HEK293 (cell line): ENCODE data around the gene NELL2.

Source experiments
- CTCF ChIA-PET: fragments of 350-600 bp; formaldehyde crosslinking; extraction: SDS; loops from one replicate; lab custom pipeline; 2021; ENCODE audit warnings: antibody characterized with exemption; lab: Yijun Ruan, JAX
- POLR2A ChIA-PET: fragments of 300-600 bp; formaldehyde crosslinking; extraction: SDS; loops from one replicate; lab custom pipeline; 2020; ENCODE audit warnings: antibody characterized with exemption, inconsistent platforms; lab: Yijun Ruan, JAX
- H3K27ac ChIP-seq: fragments of 200-500 bp; sonication (Bioruptor generic); 2 replicates; pipeline ENCODE4 v1.5.1; 2014; ENCODE audit warnings: low read depth, low read length, control low read depth, inconsistent platforms; ENCODE audit errors: extremely low read depth
- H3K36me3 ChIP-seq, 2 experiments: fragments of 200-500 bp in 1 of 2; sonication (Bioruptor generic) in 1 of 2; 1 replicate in 1 of 2; 2 replicates in 1 of 2; pipeline ENCODE4 v1.5.1; 2014 to 2017; ENCODE audit warnings: inconsistent platforms in 2 of 2, low read length in 2 of 2; ENCODE audit not compliant: control insufficient read depth in 2 of 2, insufficient read depth in 1 of 2
- H3K4me1 ChIP-seq: fragments of 200-500 bp; sonication (Bioruptor generic); 2 replicates; pipeline ENCODE4 v1.5.1; 2014; ENCODE audit warnings: mild to moderate bottlenecking, low read length, inconsistent platforms; ENCODE audit not compliant: control insufficient read depth, insufficient read depth
- H3K4me3 ChIP-seq: 2 replicates; pipeline ENCODE4 v1.5.1; 2011; ENCODE audit warnings: low read depth, mild to moderate bottlenecking, control low read depth, low read length, moderate library complexity
- H3K9me3 ChIP-seq: fragments of 200-500 bp; sonication (Bioruptor generic); 2 replicates; pipeline ENCODE4 v1.5.1; 2014; ENCODE audit warnings: low read depth, low read length, inconsistent platforms; ENCODE audit not compliant: control insufficient read depth, insufficient read depth
- BCL11B ChIP-seq: fragments of 450-650 bp; formaldehyde crosslinking; IDR thresholded peaks from 2 replicates; pipeline ENCODE4 v1.5.1; 2016; ENCODE audit warnings: low read depth, missing biosample characterization, missing genetic modification characterization
- CTCF ChIP-seq: fragments of 450-650 bp; formaldehyde crosslinking; IDR thresholded peaks from 2 replicates; pipeline ENCODE4 v1.5.1; 2016; ENCODE audit warnings: missing biosample characterization, missing genetic modification characterization
- GFI1B ChIP-seq: fragments of 450-650 bp; formaldehyde crosslinking; IDR thresholded peaks from 2 replicates; pipeline ENCODE4 v1.5.1; 2016; ENCODE audit warnings: missing biosample characterization, missing genetic modification characterization
- GLI4 ChIP-seq: fragments of 450-650 bp; formaldehyde crosslinking; IDR thresholded peaks from 2 replicates; pipeline ENCODE4 v1.5.1; 2016; ENCODE audit warnings: missing biosample characterization, missing genetic modification characterization
- GLIS1 ChIP-seq: fragments of 450-650 bp; formaldehyde crosslinking; IDR thresholded peaks from 2 replicates; pipeline ENCODE4 v1.5.1; 2016; ENCODE audit warnings: missing biosample characterization, missing genetic modification characterization
- HIC1 ChIP-seq: fragments of 450-650 bp; formaldehyde crosslinking; IDR thresholded peaks from 2 replicates; pipeline ENCODE4 v1.5.1; 2016; ENCODE audit warnings: missing biosample characterization, missing genetic modification characterization
- INSM2 ChIP-seq: fragments of 450-650 bp; formaldehyde crosslinking; IDR thresholded peaks from 2 replicates; pipeline ENCODE4 v1.5.1; 2016; ENCODE audit warnings: missing biosample characterization, missing genetic modification characterization
- KLF7 ChIP-seq: fragments of 450-650 bp; formaldehyde crosslinking; IDR thresholded peaks from 2 replicates; pipeline ENCODE4 v1.5.1; 2016; ENCODE audit warnings: missing biosample characterization, missing genetic modification characterization, borderline replicate concordance
- RBAK ChIP-seq: fragments of 450-650 bp; formaldehyde crosslinking; IDR thresholded peaks from 2 replicates; pipeline ENCODE4 v1.5.1; 2016; ENCODE audit warnings: missing biosample characterization, missing genetic modification characterization
- REPIN1 ChIP-seq: fragments of 450-650 bp; formaldehyde crosslinking; IDR thresholded peaks from 2 replicates; pipeline ENCODE4 v1.5.1; 2017; ENCODE audit warnings: missing biosample characterization, missing genetic modification characterization, low read depth
- SP3 ChIP-seq: fragments of 450-650 bp; formaldehyde crosslinking; IDR thresholded peaks from 2 replicates; pipeline ENCODE4 v1.5.1; 2016; ENCODE audit warnings: missing biosample characterization, missing genetic modification characterization
- SP7 ChIP-seq: fragments of 450-650 bp; formaldehyde crosslinking; IDR thresholded peaks from 2 replicates; pipeline ENCODE4 v1.5.1; 2016; ENCODE audit warnings: missing biosample characterization, missing genetic modification characterization
- ZBTB1 ChIP-seq: fragments of 450-650 bp; formaldehyde crosslinking; IDR thresholded peaks from 2 replicates; pipeline ENCODE4 v1.5.1; 2016; ENCODE audit warnings: missing biosample characterization, missing genetic modification characterization
- ZBTB6 ChIP-seq: fragments of 450-650 bp; formaldehyde crosslinking; IDR thresholded peaks from 2 replicates; pipeline ENCODE4 v1.5.1; 2017; ENCODE audit warnings: missing biosample characterization, missing genetic modification characterization
- ZNF140 ChIP-seq: fragments of 450-650 bp; formaldehyde crosslinking; IDR thresholded peaks from 2 replicates; pipeline ENCODE4 v1.5.1; 2016; ENCODE audit warnings: missing biosample characterization, missing genetic modification characterization
- ZNF146 ChIP-seq: fragments of 450-650 bp; formaldehyde crosslinking; IDR thresholded peaks from 2 replicates; pipeline ENCODE4 v1.5.1; 2016; ENCODE audit warnings: missing biosample characterization, missing genetic modification characterization
- ZNF174 ChIP-seq: fragments of 450-650 bp; formaldehyde crosslinking; IDR thresholded peaks from 2 replicates; pipeline ENCODE4 v1.5.0; 2017; ENCODE audit warnings: missing biosample characterization, mild to moderate bottlenecking, missing genetic modification characterization
- ZNF2 ChIP-seq: fragments of 450-650 bp; formaldehyde crosslinking; IDR thresholded peaks from 2 replicates; pipeline ENCODE4 v1.5.1; 2016; ENCODE audit warnings: missing biosample characterization, missing genetic modification characterization
- ZNF280D ChIP-seq: fragments of 450-650 bp; formaldehyde crosslinking; IDR thresholded peaks from 2 replicates; pipeline ENCODE4 v1.5.1; 2016; ENCODE audit warnings: missing biosample characterization, missing genetic modification characterization
- ZNF350 ChIP-seq: fragments of 450-650 bp; formaldehyde crosslinking; IDR thresholded peaks from 2 replicates; pipeline ENCODE4 v1.5.0; 2017; ENCODE audit warnings: missing biosample characterization, mild to moderate bottlenecking, missing genetic modification characterization
- ZNF354C ChIP-seq: fragments of 450-650 bp; formaldehyde crosslinking; IDR thresholded peaks from 2 replicates; pipeline ENCODE4 v1.5.1; 2016; ENCODE audit warnings: missing biosample characterization, missing genetic modification characterization, low read depth, borderline replicate concordance
- ZNF48 ChIP-seq: fragments of 450-650 bp; formaldehyde crosslinking; IDR thresholded peaks from 2 replicates; pipeline ENCODE4 v1.5.1; 2016; ENCODE audit warnings: missing biosample characterization, missing genetic modification characterization
- ZNF521 ChIP-seq: fragments of 450-650 bp; formaldehyde crosslinking; IDR thresholded peaks from 2 replicates; pipeline ENCODE4 v1.5.1; 2017; ENCODE audit warnings: missing biosample characterization, mild to moderate bottlenecking, missing genetic modification characterization
- ZNF548 ChIP-seq: fragments of 450-650 bp; formaldehyde crosslinking; IDR thresholded peaks from 2 replicates; pipeline ENCODE4 v1.5.1; 2016; ENCODE audit warnings: missing biosample characterization, missing genetic modification characterization
- ZNF600 ChIP-seq: fragments of 450-650 bp; formaldehyde crosslinking; IDR thresholded peaks from 2 replicates; pipeline ENCODE4 v1.5.1; 2016; ENCODE audit warnings: missing biosample characterization, missing genetic modification characterization
- ZNF660 ChIP-seq: fragments of 450-650 bp; IDR thresholded peaks from 2 replicates; pipeline ENCODE4 v1.5.1; 2018; ENCODE audit warnings: missing biosample characterization, mild to moderate bottlenecking, missing genetic modification characterization
- ZNF707 ChIP-seq: fragments of 450-650 bp; formaldehyde crosslinking; IDR thresholded peaks from 2 replicates; pipeline ENCODE4 v1.5.1; 2016; ENCODE audit warnings: missing biosample characterization, missing genetic modification characterization
- ZNF843 ChIP-seq: fragments of 450-650 bp; formaldehyde crosslinking; IDR thresholded peaks from 2 replicates; pipeline ENCODE4 v1.5.1; 2016; ENCODE audit warnings: missing biosample characterization, missing genetic modification characterization
- ZSCAN23 ChIP-seq: fragments of 450-650 bp; formaldehyde crosslinking; IDR thresholded peaks from 2 replicates; pipeline ENCODE4 v1.5.1; 2016; ENCODE audit warnings: missing biosample characterization, missing genetic modification characterization
- ZSCAN30 ChIP-seq: fragments of 450-650 bp; IDR thresholded peaks from 2 replicates; pipeline ENCODE4 v1.5.1; 2018; ENCODE audit warnings: missing biosample characterization, mild to moderate bottlenecking, missing genetic modification characterization, moderate library complexity

Gene NELL2

GRCh38 chr12:44875954-44876543, at the start of gene NELL2:
Gene NELL2, minus strand, starts transcription at chr12:44876315. Its CDS starts 446 bp downstream, at chr12:44875869.
- peaks cover 2% of the 10 kb centered on the region; the same call in 1 of the 2 replicates for H3K4me1 ChIP-seq
- CTCF ChIA-PET = interaction anchor here (0.7 to 1.9 kb wide), 5 partner anchors 28 to 100 kb away, joined by 3 to 4 read pairs (median 4); no protein-coding TSS in a partner anchor
- POLR2A ChIA-PET = interaction anchor here (0.6 to 1.4 kb wide), 2 partner anchors 10 to 1914 kb away, joined by 3 to 5 read pairs; no protein-coding TSS in a partner anchor
- H3K9me3 ChIP-seq = no peaks in the 10 kb centered on the region
- peak within 1 kb of the TSS; percentile 61 for H3K4me3 ChIP-seq
- H3K36me3 ChIP-seq = no peaks in the 10 kb centered on the region
- H3K27ac ChIP-seq = no peak within 1 kb of the TSS; the same call in 1 of the 2 replicates
- TF ChIP-seq ZNF146 (tag by site-specific recombination) (no peak), ZNF354C (no peak), GFI1B (tag by site-specific recombination) (no peak), BCL11B (tag by site-specific recombination) (no peak), ZNF280D (tag by site-specific recombination) (no peak), ZNF350 (no peak), INSM2 (tag by site-specific recombination) (no peak), ZNF707 (tag by site-specific recombination) (no peak), SP3 (tag by site-specific recombination) (no peak), ZSCAN30 (no peak; the same call in 1 of the 2 replicates), ZNF843 (tag by site-specific recombination) (peak; percentile 17; the same call in 1 of the 2 replicates), ZNF548 (tag by site-specific recombination) (no peak), ZNF2 (no peak), HIC1 (tag by site-specific recombination) (no peak), REPIN1 (no peak), RBAK (tag by site-specific recombination) (no peak), SP7 (tag by site-specific recombination) (no peak), ZNF48 (tag by site-specific recombination) (no peak), CTCF (tag by site-specific recombination) (no peak), ZNF140 (no peak), ZBTB6 (peak; percentile 17; the same call in 1 of the 2 replicates), GLI4 (tag by site-specific recombination) (no peak), ZNF600 (tag by site-specific recombination) (no peak), ZNF660 (tag by site-specific recombination) (peak; percentile 57; the same call in 1 of the 2 replicates), KLF7 (tag by site-specific recombination) (0 out of 2 replicates have a peak, but pooled peaks have one; percentile 17), ZBTB1 (0 out of 2 replicates have a peak, but pooled peaks have one; percentile 21), ZSCAN23 (tag by site-specific recombination) (no peak), ZNF174 (tag by site-specific recombination) (no peak), GLIS1 (tag by site-specific recombination) (peak; percentile 55), ZNF521 (tag by site-specific recombination) (no peak)
